Heart right ventricle (tissue), 16 donors: ENCODE results near the gene RAP1GAP2. TPM values are rescaled to one million over a fixed set of nuclear protein-coding genes. Genes with fewer than 3 reads are reported as not detected.

Experiments
- ATAC-seq, 8 donors: fragments of 200-7000 bp; cut with Tn5 transposase; one replicate each; pipeline ENCODE4 v1.9.1; 2020; ENCODE audit warnings: mild to moderate bottlenecking in 8 of 8, moderate library complexity in 8 of 8, moderate number of reproducible peaks in 1 of 8
- DNase-seq, 2 donors: peaks; one replicate each; pipeline ENCODE4 v3.0.0-alpha.2; 2020
- H3K27ac ChIP-seq, 10 donors: fragments of 200-600 bp; sonication (generic) in 2 of 10; one replicate each; pipeline versions ENCODE4 v1.5.0 to v1.8.0; 2020 to 2022; ENCODE audit warnings: mild to moderate bottlenecking in 3 of 10
- H3K27me3 ChIP-seq, 7 donors: fragments of 200-600 bp; one replicate each; pipeline ENCODE4 v1.8.0; 2021 to 2022; ENCODE audit warnings: mild to moderate bottlenecking in 2 of 7
- H3K36me3 ChIP-seq, 9 donors: fragments of 200-600 bp; sonication (generic) in 1 of 9; one replicate each; pipeline versions ENCODE4 v1.5.0 to v1.8.0; 2020 to 2022; ENCODE audit warnings: mild to moderate bottlenecking in 2 of 9
- H3K4me1 ChIP-seq, 9 donors: fragments of 200-600 bp; sonication (generic) in 1 of 9; one replicate each; pipeline versions ENCODE4 v1.5.0 to v1.8.0; 2020 to 2022; ENCODE audit warnings: mild to moderate bottlenecking in 4 of 9
- H3K4me3 ChIP-seq, 10 donors: fragments of 200-600 bp; sonication (generic) in 2 of 10; one replicate each; pipeline versions ENCODE4 v1.5.0 to v1.8.0; 2020 to 2022; ENCODE audit warnings: mild to moderate bottlenecking in 7 of 10, moderate library complexity in 2 of 10
- H3K9me3 ChIP-seq, 11 donors: fragments of 200-600 bp in 10 of 11; sonication (generic) in 2 of 11; one replicate each; pipeline versions ENCODE4 v1.5.0 to v1.8.0; 2013 to 2022; ENCODE audit warnings: mild to moderate bottlenecking in 2 of 11, control low read depth in 1 of 11, moderate library complexity in 1 of 11
- WGBS, 2 donors: extraction: QIAGEN DNeasy Blood & Tissue Kit; methylation state at CpG; one replicate each; pipeline ENCODE4 v1.1.7; 2013; ENCODE audit warnings: inconsistent platforms in 1 of 2; 5-methylcytosine and 5-hydroxymethylcytosine counted together
- intact Hi-C, 10 donors: fragments of 100-400 bp; cut with DNase I; formaldehyde crosslinking; loops; one replicate each; pipeline versions ENCODE4 v1.11.1 to v1.14.2; 2022
- polyA plus RNA-seq, 2 donors: library from polyadenylated mRNA; stranded (reverse); fragments of 200-250 nt; gene quantifications; one replicate each; pipeline ENCODE4 v1.2.3, GENCODE V29; 2013
- total RNA-seq, 10 donors: library from RNA; stranded (reverse); fragmentation: NEBNext Ultra II Directional in 3 of 10; extraction: Animal tissue kit (Norgen Biotek cat#: 25700) in 3 of 10; gene quantifications; one replicate each; pipeline versions ENCODE4 v1.2.1 to v1.2.4, GENCODE V29; 2021 to 2023
- TF ChIP-seq, protein P1 (sequence below), 9 donors: fragments of 200-600 bp; sonication (generic) in 2 of 9; IDR thresholded peaks; one replicate each; pipeline versions ENCODE4 v1.5.0 to v1.8.0; 2021 to 2022; ENCODE audit warnings: antibody characterized with exemption in 9 of 9, mild to moderate bottlenecking in 5 of 9, moderate library complexity in 1 of 9
- donor health status: Arrhythmogenic right ventricular cardiomyopathy.
- donor health status: ischemic (EF 13 %, LVEDD 7.1; RV severe dilation, severe dysfunction).
- donor health status: healthy with polysubstance abuse.
- donor health status: DM: no; HTN: yes; CAD: no.
- donor health status: DM: no; HTN: no; CAD: no.
- donor health status: ischemic (EF 25% LVEDD 6.9; RV normal size, moderate dysfunction).
- donor health status: ischemic (EF 25% LVEDD 5.7; RV mildly dilated, moderate dysfunction).
- donor health status: healthy.
- donor health status: DM: yes; HTN: yes; CAD: no.
- donor health status: Ischemic cardiomyopathy.
- donor health status: ischemic (EF 35%, LVEDD 5.7; RV mildly dilated, moderate dysfunction).
- donor health status: nonischemic (EF 11% LVEDD 7.7; RV severe dilation, severe dysfunction).
- donor health status: DM: yes; HTN: yes; CAD: no.
- donor health status: PGD.
- donor health status: ischemic (EF 29% LVEDD 5.4; RV normal size, mild dysfunction).
- donor health status: nonischemic (EF 23%, LVEDD 6.1; RV moderate dilation, normal function).

The RAP1GAP2 gene
- total and polyA plus RNA-seq, 12 donors = 9.5 to 51.3 (median 34.6) TPM

DNA sequence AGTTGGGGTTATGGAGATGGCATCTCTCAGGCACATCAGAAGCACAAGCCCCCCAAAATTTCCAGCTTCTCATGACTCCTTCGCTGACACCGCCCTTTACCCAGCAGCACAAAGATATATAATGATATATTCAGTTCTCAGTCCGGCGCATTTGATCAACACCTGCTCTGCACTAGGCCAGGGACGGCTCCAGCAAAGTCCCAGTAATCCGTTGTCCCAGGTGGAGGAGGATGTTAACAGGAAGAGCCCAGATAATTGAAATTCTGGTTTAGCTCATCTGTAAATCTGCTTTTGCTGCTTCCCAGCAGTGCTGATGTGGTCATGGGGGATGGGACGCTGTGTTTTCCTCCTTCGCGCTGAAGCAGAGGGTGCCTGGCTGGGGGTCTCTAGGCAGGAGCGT, 135.6 kb downstream of the RAP1GAP2 start:
- DNase-seq (no peak), ATAC-seq (no peak)
- no peaks in the 10 kb centered on the region for H3K4me1 ChIP-seq
- TF ChIP-seq, protein P1, sequence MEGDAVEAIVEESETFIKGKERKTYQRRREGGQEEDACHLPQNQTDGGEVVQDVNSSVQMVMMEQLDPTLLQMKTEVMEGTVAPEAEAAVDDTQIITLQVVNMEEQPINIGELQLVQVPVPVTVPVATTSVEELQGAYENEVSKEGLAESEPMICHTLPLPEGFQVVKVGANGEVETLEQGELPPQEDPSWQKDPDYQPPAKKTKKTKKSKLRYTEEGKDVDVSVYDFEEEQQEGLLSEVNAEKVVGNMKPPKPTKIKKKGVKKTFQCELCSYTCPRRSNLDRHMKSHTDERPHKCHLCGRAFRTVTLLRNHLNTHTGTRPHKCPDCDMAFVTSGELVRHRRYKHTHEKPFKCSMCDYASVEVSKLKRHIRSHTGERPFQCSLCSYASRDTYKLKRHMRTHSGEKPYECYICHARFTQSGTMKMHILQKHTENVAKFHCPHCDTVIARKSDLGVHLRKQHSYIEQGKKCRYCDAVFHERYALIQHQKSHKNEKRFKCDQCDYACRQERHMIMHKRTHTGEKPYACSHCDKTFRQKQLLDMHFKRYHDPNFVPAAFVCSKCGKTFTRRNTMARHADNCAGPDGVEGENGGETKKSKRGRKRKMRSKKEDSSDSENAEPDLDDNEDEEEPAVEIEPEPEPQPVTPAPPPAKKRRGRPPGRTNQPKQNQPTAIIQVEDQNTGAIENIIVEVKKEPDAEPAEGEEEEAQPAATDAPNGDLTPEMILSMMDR (IDR thresholded peaks at IDR 0.05) = no peak
- intact Hi-C loops = loop anchor here in 5 of 10 donors (5.0 to 10.0 kb wide), 4 partner anchors 73 to 85 kb away; no protein-coding TSS in a partner anchor
- no peaks in the 10 kb centered on the region for H3K27me3 ChIP-seq
- H3K36me3 ChIP-seq = peaks cover 0 to 12% (median 0%) of the 10 kb centered on the region in 9 donors
- WGBS, 2 donors = 81 to 86% methylated on average over 10 of the region's 10 CpGs
- no peak overlapping the region for H3K4me3 ChIP-seq
- no peak overlapping the region for H3K27ac ChIP-seq
- H3K9me3 ChIP-seq = no peaks in the 10 kb centered on the region

DNA sequence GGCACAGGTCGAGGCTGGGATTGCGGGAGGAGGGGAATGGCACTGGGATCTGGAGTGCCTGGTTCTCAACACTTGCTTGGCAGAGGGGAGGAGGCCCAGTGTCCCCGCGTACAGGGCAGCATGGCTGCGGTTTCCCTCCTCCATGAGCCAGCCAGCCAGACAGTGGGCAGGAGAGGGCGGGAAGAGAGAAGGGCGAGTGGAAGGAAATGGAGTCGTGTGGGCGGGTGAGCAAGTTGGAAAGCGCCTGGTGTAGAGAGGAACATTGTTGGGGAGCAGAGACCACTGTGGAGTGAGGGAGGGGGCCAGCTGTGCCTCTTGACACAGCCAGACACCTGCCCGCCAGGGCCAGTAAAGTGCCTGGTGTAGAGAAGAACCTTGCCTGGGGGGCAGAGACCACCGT, 136.7 kb downstream of the RAP1GAP2 start:
- no peak overlapping the region for H3K27ac ChIP-seq
- 65 to 75% methylated on average over 11 to 12 of the region's 12 CpGs for WGBS, 2 donors
- DNase-seq = no peak
- no peak for ATAC-seq
- TF ChIP-seq, protein P1 (IDR thresholded peaks at IDR 0.05) = no peak
- H3K4me3 ChIP-seq = no peak overlapping the region
- H3K36me3 ChIP-seq = peaks cover 0 to 12% (median 0%) of the 10 kb centered on the region in 9 donors
- no peaks in the 10 kb centered on the region for H3K9me3 ChIP-seq
- peaks cover 0 to 4% (median 0%) of the 10 kb centered on the region in 9 donors for H3K4me1 ChIP-seq
- no peaks in the 10 kb centered on the region for H3K27me3 ChIP-seq
- intact Hi-C loops = loop anchor here in 5 of 10 donors (5.0 to 10.0 kb wide), 4 partner anchors 72 to 86 kb away; no protein-coding TSS in a partner anchor

DNA sequence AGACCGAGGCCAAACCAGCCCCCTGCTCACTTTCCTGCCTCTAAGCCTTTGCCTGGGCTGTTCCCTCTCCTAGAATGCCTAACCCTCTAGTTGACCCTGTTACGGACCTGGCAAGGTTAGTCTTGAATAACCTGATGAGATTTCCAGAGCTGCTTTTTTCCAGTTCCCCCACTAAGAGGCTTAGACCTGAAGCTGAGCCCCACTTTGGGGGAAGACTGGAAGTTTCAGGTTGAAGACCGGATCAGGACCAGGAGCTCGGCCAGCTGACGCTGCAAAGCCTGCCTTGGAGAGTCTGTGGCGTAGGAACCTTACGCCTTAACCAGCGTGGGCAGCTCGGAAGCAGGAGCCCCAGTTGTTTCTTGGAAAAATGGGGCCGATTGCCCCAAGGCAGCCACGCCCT, 137.4 kb downstream of the RAP1GAP2 start:
- TF ChIP-seq, protein P1 (IDR thresholded peaks at IDR 0.05) = no peak
- no peaks in the 10 kb centered on the region for H3K9me3 ChIP-seq

DNA sequence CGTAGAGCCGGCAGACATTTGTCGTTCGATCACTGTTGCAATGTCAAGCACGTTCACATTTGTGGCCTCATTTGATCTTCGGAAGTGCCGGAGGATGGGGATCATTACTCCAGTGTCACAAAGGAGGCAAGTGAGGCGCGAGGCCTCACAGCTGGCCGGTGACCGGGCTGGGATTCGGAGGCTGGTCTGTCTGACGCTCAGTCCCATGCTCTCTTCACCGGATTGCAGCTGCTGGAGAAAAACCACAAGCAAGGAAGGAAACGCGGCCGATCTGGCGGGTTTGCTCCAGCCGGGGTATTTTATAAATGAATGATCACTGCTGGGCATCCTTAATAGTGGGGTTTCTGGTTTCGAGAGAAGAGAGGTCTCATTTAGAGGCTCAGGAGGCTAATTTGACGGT, 139.4 kb downstream of the RAP1GAP2 start:
- no peak for ATAC-seq
- no peak overlapping the region for H3K4me3 ChIP-seq
- no peaks in the 10 kb centered on the region for H3K9me3 ChIP-seq
- WGBS, 2 donors = 83 to 85% methylated on average over 21 of the region's 21 CpGs
- peaks cover 0 to 8% (median 0%) of the 10 kb centered on the region in 9 donors for H3K36me3 ChIP-seq
- H3K27me3 ChIP-seq = no peaks in the 10 kb centered on the region
- DNase-seq = no peak
- TF ChIP-seq, protein P1 (IDR thresholded peaks at IDR 0.05) = no peak
- peaks cover 0 to 13% (median 6%) of the 10 kb centered on the region in 9 donors for H3K4me1 ChIP-seq
- intact Hi-C loops = loop anchor here in 2 of 10 donors (10.0 kb wide), 2 partner anchors 69 to 81 kb away; no protein-coding TSS in a partner anchor
- H3K27ac ChIP-seq = no peak overlapping the region

More for the DNA sequence above, 137.4 kb downstream of the RAP1GAP2 start:
- intact Hi-C loops = loop anchor here in 5 of 10 donors (5.0 to 10.0 kb wide), 4 partner anchors 71 to 86 kb away; no protein-coding TSS in a partner anchor
- Histone ChIP-seq H3K4me1 (peaks cover 0 to 4% (median 0%) of the 10 kb centered on the region in 9 donors), H3K27me3 (no peaks in the 10 kb centered on the region), H3K36me3 (peaks cover 0 to 8% (median 0%) of the 10 kb centered on the region in 9 donors), H3K27ac (no peak overlapping the region), H3K4me3 (no peak overlapping the region)
- DNase-seq (no peak), ATAC-seq (no peak)
- WGBS, 2 donors = 94 to 97% methylated on average over 11 of the region's 11 CpGs
